Esophagus squamous epithelium (tissue), 4 donors: Measurements from ENCODE around the gene CCDC69.

Source experiments
- POLR2A ChIP-seq, 4 donors: fragments of 450-650 bp; IDR thresholded peaks; one replicate each; pipeline ENCODE4 v1.6.1; 2017; ENCODE audit warnings: antibody characterized with exemption in 4 of 4, mild to moderate bottlenecking in 4 of 4, moderate library complexity in 3 of 4
- TF ChIP-seq, protein P1 (sequence below), 6 experiments: fragments of 450-650 bp in 4 of 6; fragments of 200-600 bp in 2 of 6; sonication (generic) in 2 of 6; IDR thresholded peaks; one replicate each; pipeline ENCODE4 v1.5.1; 2016 to 2019; ENCODE audit warnings: antibody characterized with exemption in 6 of 6, mild to moderate bottlenecking in 4 of 6, moderate library complexity in 4 of 6

- TF ChIP-seq, protein P1, sequence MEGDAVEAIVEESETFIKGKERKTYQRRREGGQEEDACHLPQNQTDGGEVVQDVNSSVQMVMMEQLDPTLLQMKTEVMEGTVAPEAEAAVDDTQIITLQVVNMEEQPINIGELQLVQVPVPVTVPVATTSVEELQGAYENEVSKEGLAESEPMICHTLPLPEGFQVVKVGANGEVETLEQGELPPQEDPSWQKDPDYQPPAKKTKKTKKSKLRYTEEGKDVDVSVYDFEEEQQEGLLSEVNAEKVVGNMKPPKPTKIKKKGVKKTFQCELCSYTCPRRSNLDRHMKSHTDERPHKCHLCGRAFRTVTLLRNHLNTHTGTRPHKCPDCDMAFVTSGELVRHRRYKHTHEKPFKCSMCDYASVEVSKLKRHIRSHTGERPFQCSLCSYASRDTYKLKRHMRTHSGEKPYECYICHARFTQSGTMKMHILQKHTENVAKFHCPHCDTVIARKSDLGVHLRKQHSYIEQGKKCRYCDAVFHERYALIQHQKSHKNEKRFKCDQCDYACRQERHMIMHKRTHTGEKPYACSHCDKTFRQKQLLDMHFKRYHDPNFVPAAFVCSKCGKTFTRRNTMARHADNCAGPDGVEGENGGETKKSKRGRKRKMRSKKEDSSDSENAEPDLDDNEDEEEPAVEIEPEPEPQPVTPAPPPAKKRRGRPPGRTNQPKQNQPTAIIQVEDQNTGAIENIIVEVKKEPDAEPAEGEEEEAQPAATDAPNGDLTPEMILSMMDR (IDR thresholded peaks at IDR 0.05), result no peak
- no peak for TF ChIP-seq POLR2A (IDR thresholded peaks at IDR 0.05)
Measured at GRCh38 chr5:151243127-151243526, 19.2 kb upstream of the CCDC69 start.
